HG02870 (cell line): Measurements from ENCODE around the gene TSPAN5.
"Not testable (repeated sequence)": the region's sequence is repeated elsewhere in the genome, so short reads cannot be mapped to it uniquely, and the experiment has no call there.

Experiments used
- ATAC-seq: cut with Tn5 transposase; IDR thresholded peaks from one replicate; pipeline ENCODE4 v1.9.1; 2021; ENCODE audit warnings: mild to moderate bottlenecking, moderate library complexity; ENCODE audit not compliant: unreplicated experiment

The TSPAN5 gene

DNA sequence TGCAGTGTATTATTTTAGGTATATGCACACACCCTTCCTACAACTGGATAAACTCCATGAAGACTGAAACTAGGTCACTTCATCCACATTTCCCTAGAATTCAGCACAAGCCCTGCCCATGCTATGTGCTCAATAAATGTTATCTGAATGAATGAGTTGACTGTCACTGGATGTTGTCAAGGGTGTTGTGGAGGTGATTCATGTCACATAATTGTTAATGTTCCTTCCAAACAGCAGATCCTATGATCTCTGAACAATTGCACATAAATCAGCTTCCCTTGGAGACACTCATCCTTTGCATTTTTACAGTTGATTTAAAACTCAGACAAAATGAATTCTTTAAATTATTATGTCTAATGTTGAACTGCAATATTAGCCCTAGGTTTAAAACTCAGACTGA is 154.7 kb downstream of the TSPAN5 start:
- ATAC-seq: no peak

DNA sequence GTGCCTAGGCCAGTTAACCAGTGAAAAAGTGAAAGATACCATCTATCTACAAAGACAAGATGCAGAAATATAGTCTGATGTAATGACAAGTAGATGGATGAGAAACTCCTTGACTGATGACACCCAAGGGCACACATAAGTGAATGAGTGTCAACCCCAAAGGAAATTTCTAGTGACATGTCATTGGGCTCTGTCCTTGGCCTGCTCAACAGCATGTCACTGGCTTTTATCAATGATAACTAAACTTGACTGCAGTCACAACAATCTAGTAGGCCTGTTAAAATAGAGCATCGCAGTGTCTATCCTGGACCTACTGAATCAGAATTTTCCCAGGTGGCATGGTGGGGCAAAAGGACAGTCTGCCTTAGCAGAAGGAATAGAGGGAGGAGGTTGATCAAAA is 155.8 kb downstream of the TSPAN5 start:
- ATAC-seq: no peak

DNA sequence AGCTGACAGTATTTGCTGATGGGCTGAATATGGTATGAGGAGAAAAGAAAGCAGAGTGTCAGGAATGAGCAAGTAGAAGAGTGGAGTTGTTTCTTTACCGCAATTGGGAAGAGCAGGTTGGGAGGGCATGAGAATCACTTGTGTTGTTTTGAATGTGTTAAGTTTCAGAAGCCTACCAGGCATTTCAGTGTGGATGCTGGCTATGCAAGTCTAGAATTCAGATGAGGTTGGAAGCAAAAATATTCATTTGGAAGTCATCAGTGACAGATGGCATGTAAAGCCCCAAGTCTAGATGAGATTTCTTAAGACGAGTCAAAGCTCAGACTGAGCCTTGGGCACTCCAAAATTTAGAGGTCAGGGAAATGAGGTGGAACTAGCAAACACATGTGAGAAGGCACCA is 156.4 kb downstream of the TSPAN5 start:
- no peak for ATAC-seq

DNA sequence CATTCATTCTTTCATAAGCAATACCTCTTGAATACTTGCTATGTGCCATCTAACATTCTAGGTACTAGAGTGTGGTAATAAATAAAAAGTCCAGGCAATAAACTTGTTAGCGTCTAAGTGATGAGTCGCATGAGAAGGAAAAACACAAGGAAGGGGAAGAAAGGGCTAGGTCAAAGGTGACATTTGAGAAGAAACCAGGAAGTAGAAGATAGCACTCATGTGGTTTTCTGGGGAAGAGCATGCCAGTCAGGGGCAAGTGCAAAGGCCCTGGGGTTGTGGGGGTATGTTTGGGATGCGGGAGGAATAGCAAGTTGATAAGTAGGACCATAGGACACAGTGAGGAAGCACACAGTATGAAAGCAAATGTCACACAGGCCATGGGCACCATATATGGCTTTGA is 157.0 kb downstream of the TSPAN5 start:
- no peak for ATAC-seq

DNA sequence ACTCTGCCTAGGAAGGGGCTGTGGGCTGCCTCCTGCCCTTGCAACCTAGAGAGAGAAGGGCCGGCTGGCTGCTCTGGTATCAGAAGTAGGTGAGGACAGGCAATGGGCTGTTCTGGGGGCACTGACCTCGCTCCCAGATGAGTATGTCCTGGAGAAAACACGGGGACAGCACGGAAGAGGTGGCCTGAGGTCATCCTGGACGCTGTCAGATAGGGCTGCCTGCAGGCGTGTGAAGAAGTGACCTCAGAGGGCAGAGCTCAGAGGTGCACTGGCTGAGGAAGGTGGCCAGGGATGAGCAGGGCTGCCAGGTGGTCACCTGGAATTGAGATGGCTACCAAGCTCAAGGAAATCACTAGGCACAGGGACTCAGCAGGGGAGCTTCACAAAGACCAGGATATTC is 159.6 kb downstream of the TSPAN5 start:
- no peak for ATAC-seq

DNA sequence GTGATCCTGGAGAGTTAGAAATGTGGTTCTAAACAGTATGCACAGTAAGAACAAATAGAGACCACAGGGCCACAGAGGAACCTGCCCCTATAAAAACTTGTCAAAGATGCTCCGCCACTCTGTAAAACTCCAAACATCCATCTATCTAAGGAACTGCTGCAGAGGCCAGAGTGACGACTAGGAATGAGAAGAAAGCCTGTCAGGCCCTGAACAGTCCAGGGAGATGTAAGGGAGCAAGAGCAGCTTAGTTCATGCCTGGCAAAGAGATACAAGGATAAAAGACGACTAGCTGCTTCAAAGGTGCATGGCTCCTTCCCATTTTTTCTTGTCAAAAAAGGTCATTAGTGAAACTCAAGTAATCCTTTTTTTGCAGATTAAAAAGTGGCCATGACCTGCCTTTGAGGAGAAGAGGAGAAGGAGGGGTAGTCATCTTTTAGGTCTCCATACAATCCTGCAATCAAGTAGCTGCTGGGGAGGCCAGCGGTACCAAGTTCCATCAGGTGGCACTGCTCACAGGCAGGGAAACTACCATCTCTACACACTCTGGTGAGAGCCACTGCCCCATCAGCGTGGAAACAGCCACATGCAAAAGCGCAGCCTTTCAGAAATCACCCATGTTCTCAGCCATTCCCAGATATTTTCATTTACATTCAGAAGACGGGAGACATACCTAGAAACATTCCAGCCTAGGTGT is 162.1 kb downstream of the TSPAN5 start:
- ATAC-seq: no peak

DNA sequence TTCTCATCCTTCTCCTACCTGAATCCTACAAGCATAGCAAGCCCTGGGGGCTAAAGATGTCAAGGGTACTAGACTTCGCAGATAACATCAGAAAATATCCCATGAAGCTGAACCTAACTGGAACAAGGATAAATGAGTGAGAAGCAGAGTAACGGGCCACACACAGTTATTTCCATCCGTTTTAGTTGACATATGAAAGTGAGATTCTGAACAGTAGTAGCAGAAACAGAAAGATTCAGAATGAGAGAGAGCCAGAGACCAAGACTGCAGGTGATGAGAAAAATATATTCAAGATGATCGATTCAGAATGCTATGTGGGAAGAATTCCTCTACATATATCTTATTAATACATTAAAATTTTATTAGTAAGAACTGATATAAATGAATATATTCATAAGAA is 165.1 kb downstream of the TSPAN5 start:
- ATAC-seq: peak; percentile 95

DNA sequence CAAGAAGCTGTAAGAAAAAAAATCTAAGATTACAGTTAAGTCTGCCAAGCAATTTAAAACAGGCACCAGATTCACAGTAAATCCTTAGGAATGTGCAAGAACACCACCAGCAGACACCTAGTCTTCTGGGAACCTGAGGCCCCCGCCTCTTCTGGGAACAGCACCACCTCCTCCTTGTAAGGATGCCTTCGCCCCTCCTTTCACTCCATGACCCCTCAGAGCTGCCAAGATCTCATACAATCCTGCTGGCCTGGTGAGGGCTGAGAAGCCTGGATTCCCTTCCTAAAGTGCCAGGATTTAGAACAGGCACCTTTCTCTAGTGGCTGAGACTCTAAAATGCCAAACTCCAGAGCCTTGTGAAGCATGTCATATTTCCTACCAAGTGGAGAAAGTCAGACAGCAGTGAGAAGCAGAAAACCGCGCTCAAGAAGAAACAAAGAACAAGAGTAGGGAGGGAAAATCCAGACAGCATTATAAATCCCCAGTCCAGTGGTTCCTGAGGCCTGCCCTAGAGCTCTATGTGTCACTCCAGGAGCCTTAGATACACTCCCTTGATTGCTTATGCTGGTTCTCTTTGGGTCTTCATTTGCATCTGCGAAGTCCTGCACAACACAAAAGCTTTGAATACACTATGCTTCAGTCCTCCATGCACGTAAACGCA is 166.4 kb downstream of the TSPAN5 start:
- no peak for ATAC-seq

DNA sequence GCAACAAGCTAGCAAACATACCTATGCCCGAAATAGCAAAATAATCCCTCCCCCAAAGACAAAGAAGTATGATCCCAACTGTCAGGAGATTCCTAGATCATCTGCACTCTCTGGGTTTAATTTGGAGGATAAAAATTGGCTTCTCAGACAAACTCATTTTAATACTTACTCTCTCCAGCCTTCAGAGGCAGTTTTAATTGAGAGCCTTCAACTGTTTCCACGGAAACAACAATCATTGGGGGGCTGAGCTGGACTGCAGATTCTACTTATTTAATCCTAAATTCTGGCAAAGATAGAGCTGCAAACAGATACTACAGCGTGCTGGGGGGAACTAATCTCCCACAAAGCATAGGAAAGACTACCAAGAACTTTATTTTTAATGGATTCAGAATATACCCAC is 168.2 kb downstream of the TSPAN5 start:
- ATAC-seq: no peak

DNA sequence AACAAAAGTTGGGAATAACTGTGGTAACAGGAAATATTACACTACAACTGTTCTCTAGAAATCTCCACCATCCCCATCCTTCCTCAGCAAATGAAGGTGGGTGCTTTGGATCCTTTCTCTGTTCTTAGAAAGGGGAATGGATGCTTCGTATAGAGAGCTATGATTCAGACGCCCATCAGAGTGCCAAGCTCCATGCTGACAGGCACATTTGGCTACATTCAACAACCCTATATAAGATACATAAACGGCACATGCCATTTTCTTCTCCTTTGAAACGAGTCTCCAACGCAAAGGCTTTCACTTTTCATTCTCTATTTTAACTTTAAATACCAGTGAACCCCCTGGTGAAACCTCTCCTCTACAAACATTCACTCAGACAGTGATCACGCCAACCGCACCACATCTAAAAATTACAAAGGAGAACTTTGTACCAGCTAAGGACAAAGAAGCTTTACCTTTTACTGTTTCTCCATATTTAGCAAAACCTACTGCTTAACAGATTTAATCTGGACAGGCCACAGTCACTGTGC is 172.5 kb downstream of the TSPAN5 start:
- no peak for ATAC-seq

DNA sequence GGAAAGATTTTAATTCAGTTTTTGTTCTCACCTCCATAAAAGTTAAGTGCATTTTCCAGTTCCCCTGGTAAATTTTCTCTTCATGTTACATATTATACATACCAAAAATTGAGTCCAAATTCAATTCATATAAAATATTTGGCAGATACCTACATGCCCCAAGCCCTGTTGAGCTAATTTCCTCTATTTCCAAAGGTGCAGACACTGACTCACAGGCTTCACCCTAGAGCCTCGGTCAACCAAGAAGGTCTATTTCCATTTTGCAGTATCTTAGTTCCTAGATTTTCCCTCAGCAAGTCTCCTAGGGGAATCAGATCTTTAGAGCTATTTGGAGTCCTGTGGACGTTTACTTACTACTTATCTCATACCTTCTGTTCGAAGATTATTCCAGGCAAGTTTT is 174.4 kb downstream of the TSPAN5 start:
- no peak for ATAC-seq

DNA sequence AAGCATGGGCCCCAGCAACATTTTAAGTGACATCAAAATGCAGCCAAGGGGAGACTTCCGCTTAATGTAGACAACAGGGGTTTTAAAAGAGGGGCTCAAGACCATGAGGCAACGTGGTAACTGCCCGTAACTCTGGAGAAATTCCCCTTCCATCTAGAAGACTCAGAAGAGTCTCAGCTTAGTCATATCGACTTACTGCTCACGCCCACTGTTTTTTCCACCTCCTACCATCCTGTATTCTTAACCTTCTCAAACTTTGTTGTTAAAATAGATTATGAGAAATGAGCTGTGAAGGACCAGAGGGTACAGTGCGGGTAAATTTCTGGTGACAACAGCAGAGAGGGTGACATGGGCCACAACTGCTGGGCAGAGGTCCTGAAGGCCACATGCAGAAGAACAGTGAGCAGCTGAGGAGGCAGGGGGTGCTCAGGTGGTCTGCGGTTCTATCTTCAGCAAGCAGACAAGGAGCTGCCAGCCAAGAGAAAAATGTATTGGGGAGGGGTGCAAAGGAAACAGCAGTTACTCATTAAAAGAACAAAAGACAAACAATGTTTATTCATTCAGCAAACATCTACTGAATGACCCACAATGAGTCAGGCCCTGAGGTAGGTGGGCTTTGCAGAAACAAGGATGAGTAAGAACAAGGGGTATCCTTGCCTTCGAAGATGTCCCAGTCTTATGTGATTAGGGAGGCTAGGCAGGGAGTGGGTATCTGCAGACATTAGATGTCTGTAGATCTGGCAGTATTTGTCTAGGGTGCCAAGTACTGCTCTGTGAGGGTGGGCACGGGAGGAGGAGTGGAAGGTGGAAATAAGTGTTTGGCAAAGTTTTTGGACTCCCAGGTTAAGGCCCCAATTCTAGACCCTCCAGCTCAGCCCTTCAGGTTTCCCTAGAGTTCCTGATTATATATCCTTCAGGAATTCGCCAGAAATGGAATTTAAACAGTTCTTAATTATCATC is 175.3 kb downstream of the TSPAN5 start:
- peak; percentile 98 for ATAC-seq

DNA sequence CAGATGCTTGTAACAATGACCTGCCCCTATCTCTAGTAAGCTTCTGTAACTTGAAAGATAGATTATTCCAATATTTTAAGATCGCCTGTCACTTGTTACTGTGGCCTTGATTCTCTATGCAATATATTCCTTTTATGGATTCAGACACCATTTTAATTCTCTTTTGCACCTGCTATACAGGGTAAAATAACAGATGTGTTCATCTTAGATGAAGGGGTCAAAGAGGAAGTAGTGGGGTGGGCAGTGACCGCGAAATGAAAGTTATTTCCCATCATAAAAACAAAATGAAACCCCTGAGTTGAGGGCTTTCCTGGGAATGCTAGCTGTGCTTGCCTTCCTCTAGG is 175.9 kb downstream of the TSPAN5 start:
- ATAC-seq: peak; percentile 19

DNA sequence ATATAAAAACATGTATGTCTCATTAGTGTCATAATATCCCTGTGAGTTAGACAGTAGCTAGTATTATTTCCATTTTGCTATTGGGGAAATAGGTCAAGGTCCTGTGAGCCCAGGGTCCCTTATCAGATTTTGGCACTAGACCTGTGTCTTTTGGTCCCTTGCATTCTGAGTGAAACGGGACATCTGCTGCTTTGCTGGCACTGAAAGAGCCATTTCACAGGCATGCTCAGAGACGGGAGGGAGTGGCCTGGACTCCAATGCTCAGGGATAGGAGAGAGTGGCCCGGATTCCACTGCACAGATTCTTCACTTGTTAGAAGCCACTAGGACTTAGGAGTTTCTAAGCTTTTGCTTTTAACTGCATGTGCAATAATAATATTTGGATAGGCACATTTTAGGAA is 177.2 kb downstream of the TSPAN5 start:
- ATAC-seq: no peak

DNA sequence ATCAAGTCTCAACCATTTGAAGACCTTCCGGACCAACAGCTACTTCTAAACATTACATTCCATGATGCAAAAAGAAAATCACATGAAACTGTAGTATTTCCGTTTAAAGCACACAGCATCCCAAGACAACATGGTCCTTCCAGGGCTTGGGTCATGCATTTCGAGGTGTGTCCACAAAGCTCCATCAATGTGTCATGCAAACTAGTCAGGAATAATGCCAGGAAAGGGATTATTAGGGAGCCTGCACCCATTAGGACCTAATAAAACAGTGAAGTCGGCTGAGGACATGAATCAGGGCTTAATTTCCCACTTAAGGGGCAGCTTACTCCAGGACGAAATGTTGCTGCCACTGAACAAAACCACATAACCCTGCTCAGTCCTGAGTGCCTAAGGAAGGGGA is 177.9 kb downstream of the TSPAN5 start:
- ATAC-seq: no peak

DNA sequence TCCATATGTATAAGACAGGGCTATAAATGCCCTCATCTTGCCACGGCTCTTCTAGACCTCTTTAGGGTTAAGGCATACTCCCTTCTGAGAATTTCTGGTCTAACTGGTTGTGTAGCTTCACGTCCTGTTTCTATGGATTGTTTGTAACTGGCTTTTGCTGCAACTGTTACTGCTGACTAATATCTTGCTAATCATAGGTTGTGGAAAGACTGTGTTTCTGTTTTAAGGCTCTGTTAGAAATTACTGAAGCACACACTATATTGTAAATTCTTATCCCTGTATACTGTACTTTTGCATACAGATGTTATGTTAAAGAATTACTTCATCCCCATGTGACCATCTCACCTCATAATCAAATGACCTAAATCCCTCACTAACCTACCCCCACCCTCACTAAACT is 178.8 kb downstream of the TSPAN5 start:
- ATAC-seq: not testable (repeated sequence)

DNA sequence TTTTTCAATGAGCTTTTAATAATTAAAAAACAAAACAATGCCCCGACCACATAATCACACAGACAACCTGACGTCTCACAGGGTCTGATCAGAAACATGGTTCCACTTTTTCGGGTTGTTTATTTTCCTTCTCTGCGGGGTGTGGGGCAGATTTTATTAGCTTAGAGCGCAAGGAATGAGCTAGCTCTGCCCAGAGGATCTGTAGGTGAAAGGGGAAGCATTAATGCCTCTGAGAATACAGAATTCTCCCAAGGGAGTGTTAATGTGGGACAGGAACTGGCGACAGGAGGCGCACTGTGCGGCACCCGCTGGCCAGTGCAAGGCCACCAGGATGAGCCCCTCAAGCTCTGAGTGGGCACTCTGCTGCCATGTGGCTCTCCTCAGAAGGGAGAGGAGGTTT is 181.5 kb downstream of the TSPAN5 start:
- no peak for ATAC-seq

DNA sequence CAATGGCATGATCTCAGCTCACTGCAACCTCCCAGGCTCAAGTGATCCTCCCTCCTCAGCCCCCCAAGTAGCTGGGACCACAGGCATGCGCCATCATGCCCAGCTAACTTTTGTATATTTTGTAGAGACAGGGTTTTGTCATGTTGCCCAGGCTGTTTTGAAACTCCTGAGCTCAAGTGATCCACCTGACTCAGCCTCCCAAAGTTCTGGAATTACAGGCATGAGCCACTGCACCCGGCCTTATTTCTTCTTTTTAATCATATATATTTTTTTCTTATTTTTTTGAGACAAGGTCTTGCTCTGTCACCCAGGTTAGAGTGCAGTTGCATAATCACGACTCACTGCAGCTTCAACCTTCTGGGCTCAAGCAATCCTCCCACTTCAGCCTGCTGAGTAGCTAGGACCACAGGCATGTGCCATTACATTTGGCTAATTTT is 184.0 kb downstream of the TSPAN5 start:
- no peak for ATAC-seq

DNA sequence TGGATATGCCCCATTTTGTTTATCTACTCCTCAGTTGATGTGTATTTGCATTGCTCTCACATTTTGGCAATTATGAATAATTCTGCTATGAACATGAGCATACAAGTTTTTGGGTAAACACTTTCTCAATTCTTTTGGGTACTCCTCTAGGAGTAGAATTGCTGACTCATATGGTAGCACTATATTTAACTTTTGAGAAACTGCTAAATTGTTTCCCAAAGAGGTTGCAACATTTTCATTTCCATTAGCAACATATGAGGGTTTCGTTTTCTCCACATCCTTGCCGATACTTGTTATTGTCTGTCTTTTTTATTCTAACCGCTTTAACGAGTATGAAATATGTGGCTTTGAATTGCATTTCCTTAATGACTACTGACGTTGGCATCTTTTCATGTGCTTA is 185.4 kb downstream of the TSPAN5 start:
- ATAC-seq: no peak

DNA sequence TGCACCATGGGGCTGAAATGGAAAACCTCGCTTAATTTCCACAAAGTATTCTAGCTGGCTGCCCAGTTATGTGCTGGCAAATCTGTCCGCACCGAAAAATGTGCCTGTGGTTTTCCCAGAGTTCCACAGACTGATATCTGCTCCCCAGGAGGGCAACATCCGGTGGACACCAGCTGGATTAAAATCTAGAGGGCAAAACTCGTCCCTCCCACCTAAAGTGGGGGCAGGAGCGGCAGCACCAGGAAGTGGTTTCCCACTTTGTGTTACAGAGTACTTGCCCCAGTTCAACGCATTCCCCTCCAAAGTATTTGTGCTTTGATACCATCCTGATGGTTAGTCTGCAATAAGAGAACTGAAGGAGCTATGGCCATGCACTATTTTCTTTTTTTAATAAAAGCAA is 187.6 kb downstream of the TSPAN5 start:
- ATAC-seq: no peak

DNA sequence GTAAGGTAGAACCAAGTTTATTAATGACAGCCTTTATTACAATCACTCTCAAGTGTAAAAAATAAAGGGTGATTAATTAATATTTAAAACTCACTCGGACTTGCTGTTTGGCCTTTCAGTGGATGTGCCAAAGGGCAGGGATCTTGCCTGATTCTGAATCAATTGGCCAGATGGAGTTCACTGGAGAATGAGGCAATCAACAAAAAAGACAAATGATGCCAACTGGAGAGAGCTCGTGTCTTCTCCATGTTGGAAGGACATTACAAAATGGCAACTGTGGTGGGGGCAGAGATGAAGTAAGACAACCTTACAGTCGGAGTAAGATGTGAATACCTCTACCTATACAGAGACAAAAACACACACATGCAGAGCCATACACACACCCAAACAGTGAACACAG is 188.0 kb downstream of the TSPAN5 start:
- no peak for ATAC-seq

DNA sequence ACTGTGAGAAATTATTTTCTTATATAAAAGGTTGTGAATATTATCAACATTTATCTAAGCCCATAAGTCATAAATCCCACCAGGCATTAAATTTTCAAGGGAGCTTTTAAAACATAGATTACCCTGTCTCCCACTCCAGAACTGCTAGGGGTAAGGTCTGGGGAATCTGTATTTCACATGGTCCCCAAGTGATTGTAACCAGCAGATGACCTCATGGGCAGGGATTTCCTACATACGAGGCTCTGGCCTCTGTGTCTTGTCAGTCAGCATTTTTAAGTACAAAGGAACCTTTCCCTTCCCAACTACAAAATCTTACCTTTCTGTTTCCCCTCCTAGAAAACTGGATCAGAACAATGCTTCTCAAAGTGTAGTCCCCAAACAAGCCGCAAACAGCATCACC is 188.6 kb downstream of the TSPAN5 start:
- no peak for ATAC-seq
